ENCODE data around the gene CST7.

CST7 gene

GRCh38 chr20:24966317-24967012, 17.4 kb downstream of the CST7 start:
- H3K27me3 ChIP-seq (replicated peaks) = no peaks in the 10 kb centered on the region
- no peak overlapping the region for H3K4me3 ChIP-seq (ENCODE audit: low read depth, low read length)
- DNase-seq = no peak
- no peak for TF ChIP-seq CTCF (IDR thresholded peaks at IDR 0.05; ENCODE audit: low read depth, low read length, missing control alignments)
- H3K27ac ChIP-seq = no peak overlapping the region
- in situ Hi-C loops (cut with HindIII; ENCODE audit: low pct_ligation_motif_present, low sequenced_read_pairs) = no loop called here
- peaks cover 41% of the 10 kb centered on the region for H3K36me3 ChIP-seq (replicated peaks)

- Histone ChIP-seq H3K27ac (no peak overlapping the region), H3K36me3 (replicated peaks) (peaks cover 38% of the 10 kb centered on the region), H3K27me3 (replicated peaks) (no peaks in the 10 kb centered on the region), H3K4me3 (ENCODE audit: low read depth, low read length) (no peak overlapping the region)
- in situ Hi-C loops (cut with HindIII; ENCODE audit: low pct_ligation_motif_present, low sequenced_read_pairs) = no loop called here
- no peak for DNase-seq
- TF ChIP-seq CTCF (IDR thresholded peaks at IDR 0.05; ENCODE audit: low read depth, low read length, missing control alignments) = no peak
Observed at GRCh38 chr20:24968278-24968800, 19.3 kb downstream of the CST7 start.

GRCh38 chr20:24969186-24970029, 20.3 kb downstream of the CST7 start:
- TF ChIP-seq CTCF (IDR thresholded peaks at IDR 0.05; ENCODE audit: low read depth, low read length, missing control alignments) = no peak
- no peaks in the 10 kb centered on the region for H3K27me3 ChIP-seq (replicated peaks)
- no peak overlapping the region for H3K27ac ChIP-seq
- DNase-seq = no peak
- in situ Hi-C loops (cut with HindIII; ENCODE audit: low pct_ligation_motif_present, low sequenced_read_pairs) = no loop called here
- H3K4me3 ChIP-seq (ENCODE audit: low read depth, low read length) = no peak overlapping the region
- peaks cover 37% of the 10 kb centered on the region for H3K36me3 ChIP-seq (replicated peaks)

GRCh38 chr20:24970030-24970553, 21.0 kb downstream of the CST7 start:
- Histone ChIP-seq H3K4me3 (ENCODE audit: low read depth, low read length) (no peak overlapping the region), H3K27me3 (replicated peaks) (no peaks in the 10 kb centered on the region), H3K36me3 (replicated peaks) (peaks cover 37% of the 10 kb centered on the region), H3K27ac (no peak overlapping the region)
- no peak for DNase-seq
- in situ Hi-C loops (cut with HindIII; ENCODE audit: low pct_ligation_motif_present, low sequenced_read_pairs) = no loop called here
- TF ChIP-seq CTCF (IDR thresholded peaks at IDR 0.05; ENCODE audit: low read depth, low read length, missing control alignments) = no peak

GRCh38 chr20:24970754-24971153, 21.7 kb downstream of the CST7 start:
- in situ Hi-C loops (cut with HindIII; ENCODE audit: low pct_ligation_motif_present, low sequenced_read_pairs) = no loop called here
- Histone ChIP-seq H3K27ac (no peak overlapping the region), H3K36me3 (replicated peaks) (peaks cover 34% of the 10 kb centered on the region), H3K4me3 (ENCODE audit: low read depth, low read length) (no peak overlapping the region), H3K27me3 (replicated peaks) (no peaks in the 10 kb centered on the region)
- TF ChIP-seq CTCF (IDR thresholded peaks at IDR 0.05; ENCODE audit: low read depth, low read length, missing control alignments) = no peak
- no peak for DNase-seq

Data from brain microvascular endothelial cell (primary cell).